HEK293 (cell line): Measurements from ENCODE around the gene PHACTR1.

Experiments used
- CTCF ChIA-PET: fragments of 350-600 bp; formaldehyde crosslinking; extraction: SDS; loops from one replicate; lab custom pipeline; 2021; ENCODE audit warnings: antibody characterized with exemption; lab: Yijun Ruan, JAX
- POLR2A ChIA-PET: fragments of 300-600 bp; formaldehyde crosslinking; extraction: SDS; loops from one replicate; lab custom pipeline; 2020; ENCODE audit warnings: antibody characterized with exemption, inconsistent platforms; lab: Yijun Ruan, JAX
- H3K27ac ChIP-seq: fragments of 200-500 bp; sonication (Bioruptor generic); 2 replicates; pipeline ENCODE4 v1.5.1; 2014; ENCODE audit warnings: low read depth, low read length, control low read depth, inconsistent platforms; ENCODE audit errors: extremely low read depth
- H3K36me3 ChIP-seq, 2 experiments: fragments of 200-500 bp in 1 of 2; sonication (Bioruptor generic) in 1 of 2; 1 replicate in 1 of 2; 2 replicates in 1 of 2; pipeline ENCODE4 v1.5.1; 2014 to 2017; ENCODE audit warnings: inconsistent platforms in 2 of 2, low read length in 2 of 2; ENCODE audit not compliant: control insufficient read depth in 2 of 2, insufficient read depth in 1 of 2
- H3K4me1 ChIP-seq: fragments of 200-500 bp; sonication (Bioruptor generic); 2 replicates; pipeline ENCODE4 v1.5.1; 2014; ENCODE audit warnings: mild to moderate bottlenecking, low read length, inconsistent platforms; ENCODE audit not compliant: control insufficient read depth, insufficient read depth
- H3K4me3 ChIP-seq: 2 replicates; pipeline ENCODE4 v1.5.1; 2011; ENCODE audit warnings: low read depth, mild to moderate bottlenecking, control low read depth, low read length, moderate library complexity
- H3K9me3 ChIP-seq: fragments of 200-500 bp; sonication (Bioruptor generic); 2 replicates; pipeline ENCODE4 v1.5.1; 2014; ENCODE audit warnings: low read depth, low read length, inconsistent platforms; ENCODE audit not compliant: control insufficient read depth, insufficient read depth
- KLF7 ChIP-seq: fragments of 450-650 bp; formaldehyde crosslinking; IDR thresholded peaks from 2 replicates; pipeline ENCODE4 v1.5.1; 2016; ENCODE audit warnings: missing biosample characterization, missing genetic modification characterization, borderline replicate concordance
- KLF8 ChIP-seq: fragments of 450-650 bp; formaldehyde crosslinking; IDR thresholded peaks from 2 replicates; pipeline ENCODE4 v1.5.1; 2016; ENCODE audit warnings: missing biosample characterization, missing genetic modification characterization
- KLF9 ChIP-seq: fragments of 450-650 bp; formaldehyde crosslinking; IDR thresholded peaks from 2 replicates; pipeline ENCODE4 v1.5.1; 2016; ENCODE audit warnings: missing biosample characterization, missing genetic modification characterization, low read depth
- YY1 ChIP-seq: fragments of 450-650 bp; formaldehyde crosslinking; IDR thresholded peaks from 2 replicates; pipeline ENCODE4 v1.5.1; 2018; ENCODE audit warnings: missing biosample characterization, missing genetic modification characterization
- YY2 ChIP-seq: fragments of 450-650 bp; formaldehyde crosslinking; IDR thresholded peaks from 2 replicates; pipeline ENCODE4 v1.5.1; 2016; ENCODE audit warnings: missing biosample characterization, missing genetic modification characterization
- ZFP69B ChIP-seq: fragments of 450-650 bp; formaldehyde crosslinking; IDR thresholded peaks from 2 replicates; pipeline ENCODE4 v1.5.1; 2016; ENCODE audit warnings: missing biosample characterization, missing genetic modification characterization
- ZNF132 ChIP-seq: fragments of 450-650 bp; formaldehyde crosslinking; IDR thresholded peaks from 2 replicates; pipeline ENCODE4 v1.5.1; 2017; ENCODE audit warnings: missing biosample characterization, missing genetic modification characterization, borderline replicate concordance
- ZNF133 ChIP-seq: fragments of 450-650 bp; formaldehyde crosslinking; IDR thresholded peaks from 2 replicates; pipeline ENCODE4 v1.5.1; 2016; ENCODE audit warnings: missing biosample characterization, missing genetic modification characterization
- ZNF16 ChIP-seq: fragments of 450-650 bp; formaldehyde crosslinking; IDR thresholded peaks from 2 replicates; pipeline ENCODE4 v1.5.1; 2016; ENCODE audit warnings: low read depth, missing biosample characterization, missing genetic modification characterization
- ZNF239 ChIP-seq: fragments of 450-650 bp; formaldehyde crosslinking; IDR thresholded peaks from 2 replicates; pipeline ENCODE4 v1.5.1; 2016; ENCODE audit warnings: missing biosample characterization, missing genetic modification characterization
- ZNF24 ChIP-seq: fragments of 450-650 bp; formaldehyde crosslinking; IDR thresholded peaks from 2 replicates; pipeline ENCODE4 v1.5.1; 2016; ENCODE audit warnings: missing biosample characterization, missing genetic modification characterization
- ZNF248 ChIP-seq: fragments of 450-650 bp; formaldehyde crosslinking; IDR thresholded peaks from 2 replicates; pipeline ENCODE4 v1.5.1; 2017; ENCODE audit warnings: missing biosample characterization, missing genetic modification characterization
- ZNF302 ChIP-seq: fragments of 450-650 bp; formaldehyde crosslinking; IDR thresholded peaks from 2 replicates; pipeline ENCODE4 v1.5.1; 2016; ENCODE audit warnings: missing biosample characterization, missing genetic modification characterization, low read depth
- ZNF426 ChIP-seq: fragments of 450-650 bp; formaldehyde crosslinking; IDR thresholded peaks from 2 replicates; pipeline ENCODE4 v1.5.1; 2017; ENCODE audit warnings: missing biosample characterization, missing genetic modification characterization, mild to moderate bottlenecking, inconsistent platforms, moderate library complexity
- ZNF514 ChIP-seq: fragments of 450-650 bp; formaldehyde crosslinking; IDR thresholded peaks from 2 replicates; pipeline ENCODE4 v1.5.1; 2016; ENCODE audit warnings: missing biosample characterization, missing genetic modification characterization
- ZNF544 ChIP-seq: fragments of 450-650 bp; formaldehyde crosslinking; IDR thresholded peaks from 2 replicates; pipeline ENCODE4 v1.5.0; 2017; ENCODE audit warnings: missing biosample characterization, missing genetic modification characterization
- ZNF626 ChIP-seq: fragments of 450-650 bp; sonication (Bioruptor Pico); formaldehyde crosslinking; IDR thresholded peaks from 2 replicates; pipeline ENCODE4 v1.5.1; 2018; ENCODE audit warnings: missing biosample characterization, missing genetic modification characterization, inconsistent platforms
- ZNF654 ChIP-seq: fragments of 450-650 bp; formaldehyde crosslinking; IDR thresholded peaks from 2 replicates; pipeline ENCODE4 v1.5.1; 2016; ENCODE audit warnings: low read depth, missing biosample characterization, missing genetic modification characterization
- ZNF843 ChIP-seq: fragments of 450-650 bp; formaldehyde crosslinking; IDR thresholded peaks from 2 replicates; pipeline ENCODE4 v1.5.1; 2016; ENCODE audit warnings: missing biosample characterization, missing genetic modification characterization
- TF ChIP-seq, protein P1 (sequence below): fragments of 450-650 bp; formaldehyde crosslinking; IDR thresholded peaks from 2 replicates; pipeline ENCODE4 v1.5.1; 2016; ENCODE audit warnings: missing biosample characterization, missing genetic modification characterization
- TF ChIP-seq, protein P2 (sequence below): fragments of 450-650 bp; IDR thresholded peaks from 2 replicates; pipeline ENCODE4 v1.5.1; 2018; ENCODE audit warnings: missing biosample characterization, missing genetic modification characterization
- TF ChIP-seq, protein P3 (sequence below): fragments of 450-650 bp; formaldehyde crosslinking; IDR thresholded peaks from 2 replicates; pipeline ENCODE4 v1.5.1; 2016; ENCODE audit warnings: missing biosample characterization, missing genetic modification characterization
- TF ChIP-seq, protein P4 (sequence below): fragments of 450-650 bp; formaldehyde crosslinking; IDR thresholded peaks from 2 replicates; pipeline ENCODE4 v1.5.1; 2017; ENCODE audit warnings: missing biosample characterization, missing genetic modification characterization
- TF ChIP-seq, protein P5 (sequence below): fragments of 450-650 bp; formaldehyde crosslinking; IDR thresholded peaks from 2 replicates; pipeline ENCODE4 v1.5.1; 2017; ENCODE audit warnings: missing biosample characterization, missing genetic modification characterization
- TF ChIP-seq, protein P6 (sequence below): IDR thresholded peaks from 2 replicates; pipeline ENCODE4 v1.6.1; 2011; ENCODE audit warnings: mild to moderate bottlenecking, low read depth, low read length, borderline replicate concordance

The PHACTR1 gene

DNA sequence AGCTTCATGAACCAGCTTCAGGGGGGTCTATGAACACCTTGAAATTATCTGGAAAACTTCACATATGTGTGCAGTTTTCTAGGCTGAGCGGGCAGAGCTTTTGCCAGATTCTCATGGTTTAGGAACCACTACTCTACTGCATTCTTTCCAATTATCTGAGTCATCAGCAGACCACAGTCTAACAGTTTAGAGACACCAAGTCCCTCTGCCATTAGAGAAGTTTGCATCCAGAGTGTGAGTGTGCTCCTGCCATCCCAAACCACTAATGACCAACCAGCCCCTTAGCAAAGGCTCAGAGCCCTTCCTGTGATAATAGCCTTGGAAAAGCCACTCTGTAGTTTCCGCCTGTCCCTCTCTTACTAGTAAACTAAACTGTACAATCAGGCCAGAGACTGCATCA, 96.8 kb downstream of the PHACTR1 start:
- H3K4me3 ChIP-seq: no peak overlapping the region
- ChIA-PET CTCF (interaction anchor here (0.5 to 1.1 kb wide), 4 partner anchors 11 to 1335 kb away, joined by 3 read pairs; no protein-coding TSS in a partner anchor), POLR2A (no interaction called here)
- TF ChIP-seq ZNF24 (tag by site-specific recombination): no peak
- TF ChIP-seq ZNF248: no peak
- no peak for TF ChIP-seq YY1 (tag by site-specific recombination)
- no peak for TF ChIP-seq ZNF843 (tag by site-specific recombination)
- TF ChIP-seq, protein P1, sequence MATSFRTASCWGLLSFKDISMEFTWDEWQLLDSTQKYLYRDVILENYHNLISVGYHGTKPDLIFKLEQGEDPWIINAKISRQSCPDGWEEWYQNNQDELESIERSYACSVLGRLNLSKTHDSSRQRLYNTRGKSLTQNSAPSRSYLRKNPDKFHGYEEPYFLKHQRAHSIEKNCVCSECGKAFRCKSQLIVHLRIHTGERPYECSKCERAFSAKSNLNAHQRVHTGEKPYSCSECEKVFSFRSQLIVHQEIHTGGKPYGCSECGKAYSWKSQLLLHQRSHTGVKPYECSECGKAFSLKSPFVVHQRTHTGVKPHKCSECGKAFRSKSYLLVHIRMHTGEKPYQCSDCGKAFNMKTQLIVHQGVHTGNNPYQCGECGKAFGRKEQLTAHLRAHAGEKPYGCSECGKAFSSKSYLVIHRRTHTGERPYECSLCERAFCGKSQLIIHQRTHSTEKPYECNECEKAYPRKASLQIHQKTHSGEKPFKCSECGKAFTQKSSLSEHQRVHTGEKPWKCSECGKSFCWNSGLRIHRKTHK (tag by site-specific recombination): no peak
- no peak for TF ChIP-seq ZNF132 (tag by site-specific recombination)
- TF ChIP-seq, protein P2, sequence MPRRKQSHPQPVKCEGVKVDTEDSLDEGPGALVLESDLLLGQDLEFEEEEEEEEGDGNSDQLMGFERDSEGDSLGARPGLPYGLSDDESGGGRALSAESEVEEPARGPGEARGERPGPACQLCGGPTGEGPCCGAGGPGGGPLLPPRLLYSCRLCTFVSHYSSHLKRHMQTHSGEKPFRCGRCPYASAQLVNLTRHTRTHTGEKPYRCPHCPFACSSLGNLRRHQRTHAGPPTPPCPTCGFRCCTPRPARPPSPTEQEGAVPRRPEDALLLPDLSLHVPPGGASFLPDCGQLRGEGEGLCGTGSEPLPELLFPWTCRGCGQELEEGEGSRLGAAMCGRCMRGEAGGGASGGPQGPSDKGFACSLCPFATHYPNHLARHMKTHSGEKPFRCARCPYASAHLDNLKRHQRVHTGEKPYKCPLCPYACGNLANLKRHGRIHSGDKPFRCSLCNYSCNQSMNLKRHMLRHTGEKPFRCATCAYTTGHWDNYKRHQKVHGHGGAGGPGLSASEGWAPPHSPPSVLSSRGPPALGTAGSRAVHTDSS (tag by site-specific recombination): no peak
- no peak for TF ChIP-seq ZNF626 (tag by site-specific recombination)
- TF ChIP-seq ZNF239 (tag by site-specific recombination): no peak
- H3K9me3 ChIP-seq: no peaks in the 10 kb centered on the region
- no peaks in the 10 kb centered on the region for H3K36me3 ChIP-seq
- H3K27ac ChIP-seq: no peak overlapping the region
- H3K4me1 ChIP-seq: peaks cover 23% of the 10 kb centered on the region

DNA sequence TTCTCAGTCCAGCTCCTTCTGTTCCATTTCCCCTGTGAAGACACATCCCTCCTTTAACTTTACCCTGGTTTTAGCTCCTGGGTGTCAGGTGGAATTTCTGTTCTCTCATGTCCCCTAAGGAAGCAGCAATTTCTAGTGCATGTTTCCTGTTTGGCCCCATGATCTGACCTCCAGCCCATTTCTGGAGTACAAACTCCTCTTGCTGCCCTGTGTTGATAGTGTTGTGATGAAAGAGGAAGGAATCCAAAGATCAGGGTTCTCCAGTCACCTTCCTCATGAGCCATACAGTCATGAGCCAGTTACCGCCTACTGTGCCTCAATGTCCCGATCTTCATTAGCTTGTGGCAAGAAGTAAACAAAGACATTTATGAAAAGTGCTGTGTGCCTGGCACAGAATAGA, 97.4 kb downstream of the PHACTR1 start:
- Histone ChIP-seq H3K36me3 (no peaks in the 10 kb centered on the region), H3K4me1 (peaks cover 23% of the 10 kb centered on the region), H3K9me3 (no peaks in the 10 kb centered on the region), H3K27ac (no peak overlapping the region), H3K4me3 (no peak overlapping the region)
- POLR2A ChIA-PET: no interaction called here
- TF ChIP-seq ZNF654 (tag by site-specific recombination): no peak
- TF ChIP-seq, protein P3, sequence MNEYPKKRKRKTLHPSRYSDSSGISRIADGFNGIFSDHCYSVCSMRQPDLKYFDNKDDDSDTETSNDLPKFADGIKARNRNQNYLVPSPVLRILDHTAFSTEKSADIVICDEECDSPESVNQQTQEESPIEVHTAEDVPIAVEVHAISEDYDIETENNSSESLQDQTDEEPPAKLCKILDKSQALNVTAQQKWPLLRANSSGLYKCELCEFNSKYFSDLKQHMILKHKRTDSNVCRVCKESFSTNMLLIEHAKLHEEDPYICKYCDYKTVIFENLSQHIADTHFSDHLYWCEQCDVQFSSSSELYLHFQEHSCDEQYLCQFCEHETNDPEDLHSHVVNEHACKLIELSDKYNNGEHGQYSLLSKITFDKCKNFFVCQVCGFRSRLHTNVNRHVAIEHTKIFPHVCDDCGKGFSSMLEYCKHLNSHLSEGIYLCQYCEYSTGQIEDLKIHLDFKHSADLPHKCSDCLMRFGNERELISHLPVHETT: no peak
- no peak for TF ChIP-seq YY2
- TF ChIP-seq ZNF16 (tag by site-specific recombination): no peak
- no peak for TF ChIP-seq KLF8 (tag by site-specific recombination)
- TF ChIP-seq ZNF544 (tag by site-specific recombination): no peak
- TF ChIP-seq, protein P4, sequence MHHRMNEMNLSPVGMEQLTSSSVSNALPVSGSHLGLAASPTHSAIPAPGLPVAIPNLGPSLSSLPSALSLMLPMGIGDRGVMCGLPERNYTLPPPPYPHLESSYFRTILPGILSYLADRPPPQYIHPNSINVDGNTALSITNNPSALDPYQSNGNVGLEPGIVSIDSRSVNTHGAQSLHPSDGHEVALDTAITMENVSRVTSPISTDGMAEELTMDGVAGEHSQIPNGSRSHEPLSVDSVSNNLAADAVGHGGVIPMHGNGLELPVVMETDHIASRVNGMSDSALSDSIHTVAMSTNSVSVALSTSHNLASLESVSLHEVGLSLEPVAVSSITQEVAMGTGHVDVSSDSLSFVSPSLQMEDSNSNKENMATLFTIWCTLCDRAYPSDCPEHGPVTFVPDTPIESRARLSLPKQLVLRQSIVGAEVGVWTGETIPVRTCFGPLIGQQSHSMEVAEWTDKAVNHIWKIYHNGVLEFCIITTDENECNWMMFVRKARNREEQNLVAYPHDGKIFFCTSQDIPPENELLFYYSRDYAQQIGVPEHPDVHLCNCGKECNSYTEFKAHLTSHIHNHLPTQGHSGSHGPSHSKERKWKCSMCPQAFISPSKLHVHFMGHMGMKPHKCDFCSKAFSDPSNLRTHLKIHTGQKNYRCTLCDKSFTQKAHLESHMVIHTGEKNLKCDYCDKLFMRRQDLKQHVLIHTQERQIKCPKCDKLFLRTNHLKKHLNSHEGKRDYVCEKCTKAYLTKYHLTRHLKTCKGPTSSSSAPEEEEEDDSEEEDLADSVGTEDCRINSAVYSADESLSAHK (tag by site-specific recombination): no peak
- TF ChIP-seq, protein P5, sequence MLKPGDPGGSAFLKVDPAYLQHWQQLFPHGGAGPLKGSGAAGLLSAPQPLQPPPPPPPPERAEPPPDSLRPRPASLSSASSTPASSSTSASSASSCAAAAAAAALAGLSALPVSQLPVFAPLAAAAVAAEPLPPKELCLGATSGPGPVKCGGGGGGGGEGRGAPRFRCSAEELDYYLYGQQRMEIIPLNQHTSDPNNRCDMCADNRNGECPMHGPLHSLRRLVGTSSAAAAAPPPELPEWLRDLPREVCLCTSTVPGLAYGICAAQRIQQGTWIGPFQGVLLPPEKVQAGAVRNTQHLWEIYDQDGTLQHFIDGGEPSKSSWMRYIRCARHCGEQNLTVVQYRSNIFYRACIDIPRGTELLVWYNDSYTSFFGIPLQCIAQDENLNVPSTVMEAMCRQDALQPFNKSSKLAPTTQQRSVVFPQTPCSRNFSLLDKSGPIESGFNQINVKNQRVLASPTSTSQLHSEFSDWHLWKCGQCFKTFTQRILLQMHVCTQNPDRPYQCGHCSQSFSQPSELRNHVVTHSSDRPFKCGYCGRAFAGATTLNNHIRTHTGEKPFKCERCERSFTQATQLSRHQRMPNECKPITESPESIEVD (tag by site-specific recombination): no peak
- no peak for TF ChIP-seq KLF9 (tag by site-specific recombination)
- no peak for TF ChIP-seq ZNF426 (tag by site-specific recombination)
- TF ChIP-seq ZNF133 (tag by site-specific recombination): no peak
- TF ChIP-seq, protein P2 (tag by site-specific recombination): no peak
- TF ChIP-seq ZNF302: no peak
- no peak for TF ChIP-seq ZFP69B (tag by site-specific recombination)
- no peak for TF ChIP-seq KLF7
- TF ChIP-seq, protein P6, sequence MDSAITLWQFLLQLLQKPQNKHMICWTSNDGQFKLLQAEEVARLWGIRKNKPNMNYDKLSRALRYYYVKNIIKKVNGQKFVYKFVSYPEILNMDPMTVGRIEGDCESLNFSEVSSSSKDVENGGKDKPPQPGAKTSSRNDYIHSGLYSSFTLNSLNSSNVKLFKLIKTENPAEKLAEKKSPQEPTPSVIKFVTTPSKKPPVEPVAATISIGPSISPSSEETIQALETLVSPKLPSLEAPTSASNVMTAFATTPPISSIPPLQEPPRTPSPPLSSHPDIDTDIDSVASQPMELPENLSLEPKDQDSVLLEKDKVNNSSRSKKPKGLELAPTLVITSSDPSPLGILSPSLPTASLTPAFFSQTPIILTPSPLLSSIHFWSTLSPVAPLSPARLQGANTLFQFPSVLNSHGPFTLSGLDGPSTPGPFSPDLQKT: no peak
- TF ChIP-seq ZNF514: no peak
- CTCF ChIA-PET: interaction anchor here (0.5 to 1.1 kb wide), 2 partner anchors 32 to 520 kb away, joined by 3 read pairs; no protein-coding TSS in a partner anchor
